HG03442 (cell line): Measurements from ENCODE around the gene AK6.
"Not testable (repeated sequence)": the region's sequence is repeated elsewhere in the genome, so short reads cannot be mapped to it uniquely, and the experiment has no call there.

Experiments used
- ATAC-seq: cut with Tn5 transposase; IDR thresholded peaks from one replicate; pipeline ENCODE4 v1.9.1; 2021; ENCODE audit warnings: mild to moderate bottlenecking, moderate library complexity; ENCODE audit not compliant: unreplicated experiment

Gene AK6

GRCh38 chr5:69369340-69370121, at the start of gene AK6, which contains the start of the genes RAD17 and TAF9:
AK6 (minus strand) TSS chr5:69369520; CDS start chr5:69369490, 30 bp downstream.
RAD17 (plus strand) TSS chr5:69369818; CDS start chr5:69372209, 2,391 bp downstream.
TAF9 (minus strand) TSS chr5:69369520; CDS start chr5:69365737, 3,783 bp downstream.
- peak; percentile 84 for ATAC-seq

- no peak for ATAC-seq
Observed at GRCh38 chr5:69418554-69418953, 49.2 kb upstream of the AK6 start.

- ATAC-seq = no peak
Observed at GRCh38 chr5:69416699-69417098, 47.4 kb upstream of the AK6 start.

GRCh38 chr5:69416180-69416579, 46.9 kb upstream of the AK6 start:
- ATAC-seq = no peak

GRCh38 chr5:69415584-69415958, 46.3 kb upstream of the AK6 start:
- no peak for ATAC-seq

GRCh38 chr5:69414885-69415583, 45.7 kb upstream of the AK6 start, which contains the start of gene MARVELD2:
MARVELD2 (plus strand) TSS chr5:69415116; CDS start chr5:69419386, 4,270 bp downstream.
- peak; percentile 77 for ATAC-seq

- no peak for ATAC-seq
Observed at GRCh38 chr5:69404659-69405330, 35.5 kb upstream of the AK6 start.

- no peak for ATAC-seq
Observed at GRCh38 chr5:69378376-69378775, 9.1 kb upstream of the AK6 start.

- ATAC-seq = peak; percentile 58
Observed at GRCh38 chr5:69374911-69375446, 5.7 kb upstream of the AK6 start.

GRCh38 chr5:69372394-69372793, 3.1 kb upstream of the AK6 start:
- ATAC-seq = no peak

GRCh38 chr5:69370335-69370734, 1.0 kb upstream of the AK6 start:
- not testable (repeated sequence) for ATAC-seq

GRCh38 chr5:69368458-69369339, 621 bp downstream of the AK6 start:
- ATAC-seq = peak; percentile 2

GRCh38 chr5:69367697-69368279, 1.5 kb downstream of the AK6 start:
- no peak for ATAC-seq

GRCh38 chr5:69364850-69365249, 4.5 kb downstream of the AK6 start:
- ATAC-seq = no peak

- no peak for ATAC-seq
Observed at GRCh38 chr5:69364414-69364813, 4.9 kb downstream of the AK6 start.

- ATAC-seq = no peak
Observed at GRCh38 chr5:69360442-69360841, 8.9 kb downstream of the AK6 start.

- ATAC-seq = no peak
Observed at GRCh38 chr5:69359699-69360098, 9.6 kb downstream of the AK6 start.

- ATAC-seq = no peak
Observed at GRCh38 chr5:69350664-69351063, 18.7 kb downstream of the AK6 start.

GRCh38 chr5:69343083-69343482, 26.2 kb downstream of the AK6 start:
- no peak for ATAC-seq
